A673 (cell line): ENCODE measurements around the gene REST.

Experiments
- EZH2 ChIP-seq: fragments of 200-600 bp; sonication (generic); IDR thresholded peaks from 2 replicates; pipeline ENCODE4 v1.6.1; 2017; ENCODE audit warnings: borderline replicate concordance, low read depth, mild to moderate bottlenecking, mixed read lengths, antibody characterized with exemption, low read length; ENCODE audit not compliant: poor library complexity, severe bottlenecking
- TF ChIP-seq, protein P1 (sequence below): fragments of 300-800, 200-600 bp; sonication (generic); conservative IDR thresholded peaks from 2 replicates; pipeline ENCODE4 v1.5.1; 2017; ENCODE audit warnings: low read depth, mild to moderate bottlenecking, antibody characterized with exemption, low read length, moderate library complexity, mixed read lengths

DNA sequence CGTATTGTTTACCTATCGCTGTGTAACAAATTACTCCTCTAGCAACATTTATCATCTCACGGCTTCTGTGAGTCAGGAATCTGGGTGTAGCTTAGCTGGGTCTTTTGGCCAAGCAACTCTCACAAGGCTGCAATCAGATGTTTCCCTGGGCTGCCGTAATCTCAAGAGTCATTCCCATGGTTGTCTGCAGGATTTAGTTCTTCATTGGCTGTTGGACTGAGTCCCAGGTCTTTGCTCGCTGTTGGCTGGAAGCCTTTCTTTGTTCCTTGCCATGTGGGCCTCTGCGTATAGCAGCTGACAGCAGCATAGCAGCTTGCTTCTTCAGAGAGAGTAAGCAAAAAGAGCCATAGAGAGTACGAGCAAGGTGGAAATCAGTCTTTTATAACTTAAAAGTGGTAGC lies 87.8 kb downstream of the REST start:
- TF ChIP-seq, protein P1, sequence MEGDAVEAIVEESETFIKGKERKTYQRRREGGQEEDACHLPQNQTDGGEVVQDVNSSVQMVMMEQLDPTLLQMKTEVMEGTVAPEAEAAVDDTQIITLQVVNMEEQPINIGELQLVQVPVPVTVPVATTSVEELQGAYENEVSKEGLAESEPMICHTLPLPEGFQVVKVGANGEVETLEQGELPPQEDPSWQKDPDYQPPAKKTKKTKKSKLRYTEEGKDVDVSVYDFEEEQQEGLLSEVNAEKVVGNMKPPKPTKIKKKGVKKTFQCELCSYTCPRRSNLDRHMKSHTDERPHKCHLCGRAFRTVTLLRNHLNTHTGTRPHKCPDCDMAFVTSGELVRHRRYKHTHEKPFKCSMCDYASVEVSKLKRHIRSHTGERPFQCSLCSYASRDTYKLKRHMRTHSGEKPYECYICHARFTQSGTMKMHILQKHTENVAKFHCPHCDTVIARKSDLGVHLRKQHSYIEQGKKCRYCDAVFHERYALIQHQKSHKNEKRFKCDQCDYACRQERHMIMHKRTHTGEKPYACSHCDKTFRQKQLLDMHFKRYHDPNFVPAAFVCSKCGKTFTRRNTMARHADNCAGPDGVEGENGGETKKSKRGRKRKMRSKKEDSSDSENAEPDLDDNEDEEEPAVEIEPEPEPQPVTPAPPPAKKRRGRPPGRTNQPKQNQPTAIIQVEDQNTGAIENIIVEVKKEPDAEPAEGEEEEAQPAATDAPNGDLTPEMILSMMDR = no peak
- no peak for TF ChIP-seq EZH2
